HK-2 (cell line): ENCODE data around the gene PACSIN3.

Experiments used
- DNase-seq: peaks from one replicate; pipeline ENCODE4 v3.0.0-alpha.2; 2018; ENCODE audit not compliant: unreplicated experiment

The PACSIN3 gene

DNA sequence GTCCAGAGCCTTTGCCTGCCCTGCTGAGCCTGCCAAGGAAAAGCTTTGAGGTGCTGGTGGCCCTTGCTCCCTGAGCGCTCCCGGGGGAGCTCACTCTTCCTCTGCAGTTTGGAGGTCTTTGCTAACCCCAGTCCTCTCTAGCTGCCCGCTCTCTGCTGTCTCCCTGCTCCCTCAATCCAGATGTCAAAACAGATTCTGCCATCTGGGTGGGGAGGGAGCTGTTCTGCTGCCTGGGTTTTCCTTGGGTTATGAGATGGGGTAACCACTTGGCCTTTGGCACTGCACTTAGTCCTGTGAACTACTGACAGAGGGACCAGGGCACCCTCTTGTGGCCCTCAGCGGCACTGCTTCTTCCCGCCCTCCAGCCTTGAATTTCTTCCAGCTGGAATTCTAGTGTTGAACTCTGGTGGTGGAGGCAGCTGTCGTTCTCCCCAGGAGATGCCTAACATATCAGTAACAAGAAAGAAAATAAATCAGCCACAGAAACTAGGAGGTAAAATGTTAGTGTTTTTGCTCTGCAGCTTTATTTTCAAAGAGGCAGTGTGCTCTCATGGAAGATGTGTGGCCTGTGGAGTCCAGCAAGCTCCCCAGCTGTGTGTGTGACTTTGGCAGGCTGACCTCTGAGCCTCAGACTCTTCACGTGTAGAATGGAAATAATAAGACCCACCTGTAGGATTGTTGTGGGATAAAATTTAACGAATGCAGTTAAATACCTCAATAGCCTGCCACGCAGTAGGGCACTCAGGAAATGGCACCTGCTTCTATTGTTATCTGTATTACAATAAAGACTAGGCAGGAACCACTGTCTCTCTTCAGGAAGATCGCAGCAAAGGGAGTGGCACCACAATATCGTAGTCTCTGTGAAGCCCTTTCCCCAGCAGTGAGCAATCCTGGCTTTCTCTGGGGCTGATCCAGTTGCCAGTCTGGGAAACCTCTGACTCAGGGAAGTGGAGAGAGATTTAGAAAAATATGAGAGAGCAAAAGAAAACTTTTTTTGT lies 33.0 kb downstream of the PACSIN3 start:
- DNase-seq = peak; percentile 69

DNA sequence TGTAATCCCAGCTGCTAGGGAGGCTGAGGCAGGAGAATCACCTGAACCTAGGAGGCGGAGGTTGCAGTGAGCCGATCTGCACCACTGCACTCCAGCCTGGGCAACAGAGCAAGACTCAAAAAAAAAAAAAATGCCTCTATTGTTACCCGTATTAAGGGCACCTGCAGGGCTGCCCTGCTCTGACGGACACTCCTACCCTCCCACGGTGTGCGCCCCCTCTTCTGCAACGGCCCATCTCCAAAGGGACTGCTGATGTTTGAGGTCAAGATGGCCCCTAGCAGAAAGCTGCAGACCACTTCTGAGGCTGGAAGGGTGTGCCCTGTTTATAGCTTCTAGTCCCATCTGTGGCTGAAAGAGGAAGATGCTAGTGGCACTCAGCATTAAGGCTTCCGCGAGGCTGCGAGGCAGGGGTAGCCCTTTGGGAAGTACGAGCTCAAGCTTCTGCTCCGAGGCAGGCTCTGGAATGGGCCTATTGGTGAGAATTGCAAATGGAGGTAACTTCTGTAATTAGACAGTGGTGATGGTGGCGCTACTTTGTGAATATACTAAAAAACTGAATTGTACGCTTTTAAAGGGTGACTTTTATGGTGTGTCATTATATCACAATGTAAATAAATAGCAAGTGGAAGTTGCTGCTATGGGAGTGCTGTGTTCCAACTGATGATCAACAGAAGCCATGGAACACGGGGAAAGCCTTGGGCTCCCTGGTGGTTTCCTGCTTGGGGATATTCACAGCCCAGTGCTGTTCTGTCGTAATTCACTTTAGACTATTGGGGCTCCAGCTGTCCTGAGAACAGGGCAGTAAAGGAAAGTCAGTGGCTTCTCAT lies 33.9 kb downstream of the PACSIN3 start:
- no peak for DNase-seq

DNA sequence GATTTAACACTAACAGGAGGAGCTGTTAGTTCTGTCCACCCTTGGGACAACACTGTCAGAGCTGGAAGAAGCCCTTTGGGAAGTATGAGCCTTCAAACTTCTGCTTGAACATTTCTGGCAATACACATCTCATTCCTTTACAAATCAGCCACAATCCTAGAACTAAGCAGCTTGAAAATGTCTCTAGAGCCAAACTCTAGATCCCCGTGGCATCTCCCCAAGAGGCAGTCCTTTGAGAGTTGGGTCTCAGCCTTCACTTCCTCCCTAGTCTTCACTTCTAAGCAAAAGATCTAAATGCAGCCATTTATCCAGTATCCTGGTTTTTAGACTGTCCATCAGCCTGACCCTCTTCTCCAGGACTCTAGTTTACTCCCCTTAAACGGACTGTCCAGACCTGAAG lies 36.5 kb downstream of the PACSIN3 start:
- DNase-seq = no peak

DNA sequence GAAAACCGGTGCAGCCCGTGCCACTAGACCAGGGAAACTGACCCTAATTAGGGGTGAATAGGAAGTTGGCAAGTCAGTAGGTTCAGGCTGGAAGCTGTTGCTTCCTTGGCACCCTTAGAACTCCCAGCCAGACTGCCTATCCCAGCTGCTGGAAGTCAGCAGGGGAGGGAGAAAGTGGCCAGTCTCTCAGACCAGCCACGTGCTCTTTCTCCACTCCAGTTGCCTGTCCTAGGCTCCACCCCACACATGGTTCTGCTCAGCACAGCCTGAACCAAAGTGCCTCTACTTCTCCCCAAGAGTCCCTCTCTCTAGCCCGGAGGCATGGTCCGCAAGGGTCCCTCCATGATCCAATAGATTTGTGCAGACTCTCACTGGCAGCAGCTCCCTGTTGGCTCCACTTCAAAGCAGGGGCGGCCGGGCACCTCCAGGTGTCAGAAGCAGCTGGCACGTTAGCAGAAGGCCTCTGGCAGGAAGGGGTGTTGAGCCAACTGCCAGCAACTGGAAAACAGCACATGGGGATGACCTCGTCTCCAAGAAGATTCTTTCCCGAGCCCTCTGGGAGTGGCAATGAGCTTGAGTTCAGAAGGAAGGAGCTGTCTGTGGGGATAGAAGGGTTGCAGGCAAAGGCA lies 37.2 kb downstream of the PACSIN3 start:
- DNase-seq = no peak

DNA sequence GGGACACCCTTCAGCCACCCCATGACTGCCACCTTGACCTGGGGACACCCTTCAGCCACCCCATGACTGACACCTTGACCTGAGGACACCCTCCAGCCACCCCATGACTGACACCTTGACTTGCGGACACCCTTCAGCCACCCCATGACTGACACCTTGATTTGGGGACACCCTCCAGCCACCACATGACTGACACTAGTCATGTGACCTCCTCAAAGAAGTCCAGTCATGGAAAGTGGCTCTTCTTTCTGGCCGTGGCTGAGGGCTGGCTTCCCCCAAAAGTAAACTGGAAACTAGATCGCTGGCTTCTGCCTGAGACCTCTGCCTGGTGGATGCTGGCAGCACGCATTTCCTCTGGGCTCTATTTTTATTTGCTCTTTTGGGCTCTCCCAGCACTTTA lies 38.0 kb downstream of the PACSIN3 start:
- DNase-seq = no peak

DNA sequence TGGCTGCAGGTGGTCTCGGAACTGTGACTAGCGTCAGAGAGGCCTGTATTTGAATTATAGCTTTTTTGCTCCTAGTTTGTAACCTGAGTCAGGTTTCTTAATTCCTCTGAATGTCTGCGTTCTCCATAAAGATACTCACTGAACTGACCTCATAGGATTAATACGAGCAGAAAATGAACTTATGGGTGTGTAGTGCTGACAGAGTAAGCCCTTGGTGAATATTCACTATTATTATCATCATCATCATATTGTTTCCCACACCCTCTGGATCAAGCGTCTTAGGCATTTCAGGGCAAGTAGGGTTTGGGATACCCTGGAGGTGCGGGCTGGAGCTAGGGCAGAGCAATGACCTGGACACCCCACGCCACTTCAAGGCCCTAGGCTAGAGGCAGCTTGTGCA lies 38.6 kb downstream of the PACSIN3 start:
- no peak for DNase-seq

DNA sequence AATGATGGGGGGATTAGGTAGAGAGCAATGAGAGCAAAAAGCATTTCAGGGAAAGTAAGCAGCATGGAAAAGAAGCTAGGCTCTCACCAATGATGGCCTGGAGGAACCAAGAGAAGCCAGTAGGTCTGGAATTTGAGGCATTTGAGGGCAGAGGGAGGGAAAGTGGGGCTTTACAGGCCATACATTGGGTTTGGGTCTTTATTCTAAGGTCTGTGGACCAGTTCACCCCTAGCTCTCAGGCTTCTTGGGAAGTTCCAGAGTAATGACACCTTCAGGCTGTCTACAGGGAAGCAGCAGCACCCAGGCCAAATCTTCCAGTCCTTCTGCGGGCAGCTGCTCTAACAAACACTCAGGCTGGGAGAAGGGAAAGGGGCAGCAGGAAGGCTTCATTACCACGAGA lies 39.0 kb downstream of the PACSIN3 start:
- DNase-seq = no peak

DNA sequence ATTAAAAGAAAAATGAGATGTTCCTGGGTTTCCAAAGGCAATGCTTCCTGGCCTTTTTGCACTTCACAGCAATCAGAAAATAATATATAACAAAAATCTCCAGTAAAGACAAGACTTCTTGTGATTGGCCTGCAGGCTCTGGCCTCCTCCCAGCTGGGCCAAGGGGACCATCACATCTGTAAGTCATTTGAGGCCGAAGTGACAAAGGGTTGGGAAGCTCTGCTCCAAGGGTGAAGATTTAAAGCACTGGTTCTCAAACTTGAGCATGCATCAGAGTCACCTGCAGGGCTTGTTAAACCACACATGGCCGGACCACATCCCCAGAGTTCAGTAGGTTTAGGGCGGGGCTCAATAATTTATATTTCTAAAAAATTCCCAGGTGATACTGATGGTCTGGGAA lies 41.7 kb downstream of the PACSIN3 start:
- DNase-seq = no peak

DNA sequence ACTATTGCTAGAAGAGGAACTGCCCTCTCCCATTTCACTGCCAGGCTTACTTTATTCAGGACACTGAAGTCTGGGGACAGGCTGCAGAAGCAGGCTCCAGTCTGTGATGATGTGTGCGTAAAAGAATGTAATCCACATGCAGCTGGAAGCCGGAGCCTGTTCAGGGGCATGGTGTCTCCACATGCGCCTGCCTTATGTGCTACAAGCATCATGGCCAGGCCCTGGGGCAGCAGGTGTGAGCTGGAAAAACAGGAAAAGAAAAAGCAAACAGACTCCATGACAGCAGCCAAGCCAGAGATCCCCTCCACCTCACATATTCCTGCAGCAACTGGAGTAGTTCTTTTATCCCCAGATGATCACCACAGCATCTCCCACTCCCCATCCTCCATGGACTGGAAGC lies 42.9 kb downstream of the PACSIN3 start:
- DNase-seq = no peak

DNA sequence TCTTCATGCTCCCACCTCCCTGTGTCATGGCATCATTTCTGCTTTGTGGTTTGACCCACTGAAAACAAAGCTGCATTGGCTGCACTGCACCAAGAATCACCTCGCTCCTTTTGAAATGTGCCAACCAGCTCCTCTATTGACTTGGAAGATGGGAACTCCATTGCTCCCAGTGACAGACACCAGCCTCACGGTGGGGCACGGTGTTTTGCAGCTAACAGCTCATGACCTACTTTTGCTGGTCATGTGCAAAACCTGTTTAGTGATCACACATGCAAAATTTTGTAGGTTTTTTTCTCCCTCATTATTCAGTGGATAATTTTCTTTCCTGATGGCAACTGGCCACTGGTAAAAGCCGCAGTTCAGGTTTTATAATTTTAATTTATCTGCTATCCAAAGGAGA lies 46.4 kb downstream of the PACSIN3 start:
- DNase-seq = no peak

DNA sequence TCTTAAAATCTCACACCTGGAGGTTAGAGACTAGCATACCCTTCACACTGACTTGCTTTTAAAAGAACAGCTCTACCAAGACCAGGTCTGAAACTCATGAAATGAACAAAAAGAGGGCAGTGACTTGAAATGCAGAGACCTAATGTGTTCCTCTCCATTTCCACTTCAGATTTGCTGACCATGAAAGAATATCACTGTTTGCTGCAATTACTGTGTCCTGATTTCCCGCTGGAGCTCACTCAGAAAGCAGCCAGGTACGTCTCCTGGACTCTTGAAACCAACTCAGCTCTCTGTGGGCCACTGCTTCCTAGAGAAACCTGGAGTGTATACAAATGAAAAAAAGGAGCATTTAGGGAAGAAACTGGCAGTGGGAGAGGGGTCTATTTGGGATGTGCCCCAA lies 48.8 kb downstream of the PACSIN3 start:
- DNase-seq = no peak

DNA sequence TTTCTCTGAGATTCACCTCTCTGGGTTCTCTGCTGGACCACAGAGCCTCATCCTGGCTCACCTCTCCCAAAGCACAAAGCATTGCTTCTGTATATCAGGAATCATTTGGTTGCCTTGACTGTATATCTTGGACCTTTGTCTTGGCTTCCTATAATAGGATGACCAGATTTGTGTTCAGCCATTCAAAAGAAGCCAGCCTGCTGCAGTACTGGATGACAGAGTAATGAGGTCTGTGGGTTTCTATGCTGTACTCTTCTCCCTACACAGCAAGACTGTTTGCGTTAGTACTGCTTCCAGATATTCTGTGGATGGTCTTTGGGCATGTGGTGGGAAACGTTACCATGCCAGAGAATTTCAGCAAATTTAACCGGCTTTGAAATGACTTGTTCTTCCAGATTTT lies 49.3 kb downstream of the PACSIN3 start:
- no peak for DNase-seq

DNA sequence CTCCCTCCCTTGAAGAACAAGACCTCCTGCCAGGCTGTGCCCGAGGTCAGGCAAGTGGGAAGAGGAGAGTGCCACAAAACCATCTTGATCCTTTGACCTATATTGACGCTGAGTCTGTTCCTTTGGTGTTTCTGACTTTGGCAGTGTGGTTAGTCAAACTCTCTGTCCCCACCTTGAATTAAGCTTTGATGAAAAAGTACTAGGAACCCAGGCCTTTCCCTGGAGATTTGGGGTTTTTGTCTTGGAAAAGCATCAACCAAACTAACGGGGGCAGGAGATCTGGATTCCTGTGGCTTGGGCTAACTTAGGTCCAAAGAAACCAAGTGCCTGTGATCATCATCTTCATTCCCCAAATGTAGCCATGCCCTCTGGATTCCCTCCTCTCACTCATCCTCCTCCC lies 49.9 kb downstream of the PACSIN3 start:
- DNase-seq = no peak

DNA sequence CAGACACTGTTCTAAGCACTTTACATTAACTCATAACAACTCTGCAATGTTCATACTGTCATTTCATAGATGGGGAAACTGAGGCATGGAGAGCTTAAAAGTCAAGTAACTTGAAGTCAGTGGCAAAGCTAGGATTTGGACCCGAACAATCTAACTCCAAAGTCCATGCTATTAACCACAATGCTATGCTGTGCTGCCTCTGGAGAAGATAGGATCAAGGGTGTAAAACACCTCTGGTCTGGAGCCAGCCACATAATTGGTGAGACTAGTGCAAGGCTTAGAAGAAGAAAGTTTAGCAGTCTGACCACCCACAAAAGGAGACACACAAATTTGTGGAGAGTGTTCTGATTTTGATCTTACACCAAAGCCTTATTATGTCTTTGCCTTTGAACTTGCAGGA lies 53.3 kb downstream of the PACSIN3 start:
- DNase-seq = no peak

DNA sequence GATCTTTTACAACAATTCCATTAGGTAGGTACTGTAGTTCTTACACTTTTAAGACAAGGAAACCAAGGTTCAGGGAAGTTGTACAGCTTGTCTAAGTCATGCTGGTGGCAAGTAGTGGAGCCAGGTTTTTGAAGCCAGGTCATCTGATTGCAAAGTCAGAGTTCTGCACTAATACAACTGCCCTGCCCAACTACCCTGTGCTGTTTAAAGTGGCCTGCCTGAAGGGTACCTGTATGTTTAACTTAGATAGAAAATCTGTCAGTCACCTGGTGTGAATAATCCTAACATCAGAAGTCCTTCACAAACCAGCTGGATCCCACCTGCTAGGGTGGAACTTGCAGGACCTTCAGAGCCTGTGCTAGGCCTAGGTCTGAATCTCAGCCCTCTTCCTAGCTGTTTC lies 53.7 kb downstream of the PACSIN3 start:
- no peak for DNase-seq

DNA sequence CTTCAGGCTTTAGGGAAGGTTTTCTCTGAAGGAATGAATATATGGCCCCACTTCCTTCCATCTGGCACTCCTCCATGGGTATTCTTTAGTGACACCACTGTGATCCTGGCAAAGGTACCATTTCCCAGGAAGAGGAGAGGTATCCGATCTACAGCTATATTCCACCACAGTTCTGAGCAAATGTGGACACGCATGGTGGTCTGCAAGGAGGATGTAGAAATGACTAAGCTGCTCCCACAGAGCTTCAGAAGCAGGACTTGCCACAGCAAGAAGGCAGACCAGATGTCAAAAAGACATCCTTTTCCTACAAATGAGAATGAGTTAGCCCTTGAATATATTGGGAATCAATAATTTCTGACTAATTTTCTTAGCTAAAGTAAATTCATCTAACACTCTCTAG lies 55.1 kb downstream of the PACSIN3 start:
- DNase-seq = no peak

DNA sequence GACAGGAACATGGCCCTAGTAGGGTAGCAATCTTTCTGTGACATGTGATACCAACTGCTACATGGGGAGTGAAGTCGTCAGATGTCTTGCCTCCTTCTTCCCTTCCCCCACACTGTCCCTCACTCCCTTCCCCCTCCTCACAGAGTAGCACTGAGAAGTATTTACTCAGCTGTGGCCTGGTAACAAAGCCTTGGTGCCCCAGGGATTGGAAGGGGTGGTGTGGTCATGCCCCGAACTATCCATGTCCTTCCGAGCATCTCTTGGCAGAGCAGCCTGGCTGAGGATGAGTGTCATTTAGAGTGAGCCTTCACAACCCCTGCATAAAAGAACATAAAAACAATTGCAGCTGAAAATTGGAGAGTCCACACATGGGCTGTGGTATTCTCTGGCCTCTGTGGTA lies 55.7 kb downstream of the PACSIN3 start:
- no peak for DNase-seq
